ENCODE measurements around the gene MOSPD2. TPM values are rescaled to one million over a fixed set of nuclear protein-coding genes. Genes with fewer than 3 reads are reported as not detected.

MOSPD2 gene
- polyA plus RNA-seq, 4 donors = 16.4 to 28.5 (median 21.5) TPM

- no peak for DNase-seq (ENCODE audit: low read depth in 4 of 4, low spot score in 3 of 4)
Observed at GRCh38 chrX:14903891-14904290, 30.7 kb downstream of the MOSPD2 start.

- no peak for DNase-seq (ENCODE audit: low read depth in 4 of 4, low spot score in 3 of 4)
Observed at GRCh38 chrX:14913241-14913640, 40.0 kb downstream of the MOSPD2 start.

- no peak for DNase-seq (ENCODE audit: low read depth in 4 of 4, low spot score in 3 of 4)
Observed at GRCh38 chrX:14915596-14915995, 42.4 kb downstream of the MOSPD2 start.

GRCh38 chrX:14916017-14916674 lies 42.9 kb downstream of the MOSPD2 start:
- DNase-seq (ENCODE audit: low read depth in 4 of 4, low spot score in 3 of 4) = no peak

- no peak for DNase-seq (ENCODE audit: low read depth in 4 of 4, low spot score in 3 of 4)
Observed at GRCh38 chrX:14919407-14919806, 46.2 kb downstream of the MOSPD2 start.

GRCh38 chrX:14920196-14920595 lies 47.0 kb downstream of the MOSPD2 start:
- DNase-seq (ENCODE audit: low read depth in 4 of 4, low spot score in 3 of 4) = no peak

GRCh38 chrX:14922437-14922836 lies 49.2 kb downstream of the MOSPD2 start:
- DNase-seq (ENCODE audit: low read depth in 4 of 4, low spot score in 3 of 4) = no peak

- no peak for DNase-seq (ENCODE audit: low read depth in 4 of 4, low spot score in 3 of 4)
Observed at GRCh38 chrX:14923761-14924160, 50.5 kb downstream of the MOSPD2 start.

- no peak for DNase-seq (ENCODE audit: low read depth in 4 of 4, low spot score in 3 of 4)
Observed at GRCh38 chrX:14926471-14926870, 53.2 kb downstream of the MOSPD2 start.

GRCh38 chrX:14927401-14927800 lies 54.2 kb downstream of the MOSPD2 start:
- no peak for DNase-seq (ENCODE audit: low read depth in 4 of 4, low spot score in 3 of 4)

- DNase-seq (ENCODE audit: low read depth in 4 of 4, low spot score in 3 of 4) = no peak
Observed at GRCh38 chrX:14930663-14931062, 57.4 kb downstream of the MOSPD2 start.

- no peak for DNase-seq (ENCODE audit: low read depth in 4 of 4, low spot score in 3 of 4)
Observed at GRCh38 chrX:14932136-14932535, 58.9 kb downstream of the MOSPD2 start.

- no peak for DNase-seq (ENCODE audit: low read depth in 4 of 4, low spot score in 3 of 4)
Observed at GRCh38 chrX:14934423-14934822, 61.2 kb downstream of the MOSPD2 start.

GRCh38 chrX:14936561-14936960 lies 63.3 kb downstream of the MOSPD2 start:
- DNase-seq (ENCODE audit: low read depth in 4 of 4, low spot score in 3 of 4) = no peak

GRCh38 chrX:14939644-14940043 lies 66.4 kb downstream of the MOSPD2 start:
- DNase-seq (ENCODE audit: low read depth in 4 of 4, low spot score in 3 of 4) = no peak

GRCh38 chrX:14941301-14941700 lies 68.1 kb downstream of the MOSPD2 start:
- no peak for DNase-seq (ENCODE audit: low read depth in 4 of 4, low spot score in 3 of 4)

- no peak for DNase-seq (ENCODE audit: low read depth in 4 of 4, low spot score in 3 of 4)
Observed at GRCh38 chrX:14942341-14942740, 69.1 kb downstream of the MOSPD2 start.

GRCh38 chrX:14943962-14944361 lies 70.7 kb downstream of the MOSPD2 start:
- DNase-seq (ENCODE audit: low read depth in 4 of 4, low spot score in 3 of 4) = no peak

- no peak for DNase-seq (ENCODE audit: low read depth in 4 of 4, low spot score in 3 of 4)
Observed at GRCh38 chrX:14946606-14947155, 73.5 kb downstream of the MOSPD2 start.

GRCh38 chrX:14948691-14949090 lies 75.5 kb downstream of the MOSPD2 start:
- DNase-seq (ENCODE audit: low read depth in 4 of 4, low spot score in 3 of 4) = no peak

GRCh38 chrX:14956813-14957582 lies 83.8 kb downstream of the MOSPD2 start:
- no peak for DNase-seq (ENCODE audit: low read depth in 4 of 4, low spot score in 3 of 4)

Data from right renal pelvis (tissue), 4 donors.